DMS53 (cell line): ENCODE results near the gene DDR1.
"Not testable (repeated sequence)": the region's sequence is repeated elsewhere in the genome, so short reads cannot be mapped to it uniquely, and the experiment has no call there.

Source experiments
- DNase-seq: peaks from one replicate; lab custom pipeline; 2025; lab: John Stamatoyannopoulos, UW

Gene DDR1

DNA sequence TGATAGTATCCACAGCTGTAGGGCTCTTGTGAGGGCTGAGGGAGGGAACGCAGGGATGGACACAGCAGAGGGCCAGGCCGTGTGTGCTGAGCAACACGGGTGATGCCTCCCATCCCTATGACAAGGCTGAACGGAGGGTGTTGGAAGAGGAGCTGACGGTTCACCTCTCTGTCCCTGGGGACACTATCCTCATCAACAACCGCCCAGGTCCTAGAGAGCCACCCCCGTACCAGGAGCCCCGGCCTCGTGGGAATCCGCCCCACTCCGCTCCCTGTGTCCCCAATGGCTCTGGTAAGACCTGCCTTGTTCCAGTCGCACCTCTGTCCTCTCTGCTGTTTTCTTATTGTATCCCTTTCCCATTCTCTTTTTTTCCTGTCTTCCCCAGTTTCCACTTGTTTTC, 10.1 kb downstream of the DDR1 start:
- DNase-seq = no peak

DNA sequence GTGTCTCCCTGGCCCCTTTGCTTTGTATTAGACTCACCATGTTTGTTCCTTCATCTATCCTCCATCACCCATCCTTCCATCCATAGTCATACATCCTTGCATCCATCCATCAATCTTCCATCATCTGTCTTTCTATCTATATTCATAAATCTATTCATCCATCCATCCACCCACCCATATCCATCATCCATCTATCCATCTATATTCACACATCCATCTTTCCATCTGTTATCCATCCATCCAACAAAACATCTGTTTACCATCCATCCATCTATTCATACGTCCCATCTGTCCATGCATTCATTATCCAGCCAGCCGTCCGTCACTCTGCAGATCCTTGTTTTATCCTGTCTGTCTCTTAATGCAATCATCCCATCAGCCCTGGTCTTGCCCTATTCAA, 10.6 kb downstream of the DDR1 start:
- DNase-seq = no peak

DNA sequence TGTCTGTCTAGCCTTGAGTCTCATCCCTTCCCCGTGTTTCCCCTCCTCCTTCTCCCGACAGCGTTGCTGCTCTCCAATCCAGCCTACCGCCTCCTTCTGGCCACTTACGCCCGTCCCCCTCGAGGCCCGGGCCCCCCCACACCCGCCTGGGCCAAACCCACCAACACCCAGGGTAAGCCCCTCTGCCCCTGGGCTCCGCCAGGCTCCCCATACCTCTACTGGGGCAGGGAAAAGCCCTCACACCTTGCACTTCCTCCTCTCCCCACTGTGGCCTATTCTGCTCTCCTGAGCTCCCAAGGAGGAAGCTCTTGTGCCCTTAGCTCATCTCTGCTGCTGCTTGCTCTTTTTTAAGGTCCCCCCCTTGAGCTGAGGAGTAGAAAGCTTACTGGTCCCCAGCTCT, 11.0 kb downstream of the DDR1 start:
- no peak for DNase-seq

DNA sequence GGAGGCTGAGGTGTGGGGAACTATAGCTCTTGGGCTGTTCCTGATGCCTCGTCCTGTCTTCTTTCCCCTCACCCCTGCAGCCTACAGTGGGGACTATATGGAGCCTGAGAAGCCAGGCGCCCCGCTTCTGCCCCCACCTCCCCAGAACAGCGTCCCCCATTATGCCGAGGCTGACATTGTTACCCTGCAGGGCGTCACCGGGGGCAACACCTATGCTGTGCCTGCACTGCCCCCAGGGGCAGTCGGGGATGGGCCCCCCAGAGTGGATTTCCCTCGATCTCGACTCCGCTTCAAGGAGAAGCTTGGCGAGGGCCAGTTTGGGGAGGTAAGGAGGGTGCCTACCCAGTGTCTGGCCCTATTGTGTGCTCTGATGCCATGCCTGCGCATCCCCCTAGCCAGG, 12.2 kb downstream of the DDR1 start:
- DNase-seq = no peak

DNA sequence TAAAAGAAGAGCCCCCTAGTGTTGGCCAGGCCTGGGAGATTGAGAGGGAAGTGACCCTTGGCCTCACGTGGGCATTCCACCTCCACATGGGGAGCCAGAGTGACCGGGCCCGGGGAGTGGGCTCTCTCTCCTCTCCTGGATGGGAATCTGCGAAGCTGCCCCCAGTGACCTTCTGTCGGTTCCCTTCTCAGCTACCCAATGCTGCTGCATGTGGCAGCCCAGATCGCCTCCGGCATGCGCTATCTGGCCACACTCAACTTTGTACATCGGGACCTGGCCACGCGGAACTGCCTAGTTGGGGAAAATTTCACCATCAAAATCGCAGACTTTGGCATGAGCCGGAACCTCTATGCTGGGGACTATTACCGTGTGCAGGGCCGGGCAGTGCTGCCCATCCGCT, 13.6 kb downstream of the DDR1 start:
- DNase-seq = no peak

DNA sequence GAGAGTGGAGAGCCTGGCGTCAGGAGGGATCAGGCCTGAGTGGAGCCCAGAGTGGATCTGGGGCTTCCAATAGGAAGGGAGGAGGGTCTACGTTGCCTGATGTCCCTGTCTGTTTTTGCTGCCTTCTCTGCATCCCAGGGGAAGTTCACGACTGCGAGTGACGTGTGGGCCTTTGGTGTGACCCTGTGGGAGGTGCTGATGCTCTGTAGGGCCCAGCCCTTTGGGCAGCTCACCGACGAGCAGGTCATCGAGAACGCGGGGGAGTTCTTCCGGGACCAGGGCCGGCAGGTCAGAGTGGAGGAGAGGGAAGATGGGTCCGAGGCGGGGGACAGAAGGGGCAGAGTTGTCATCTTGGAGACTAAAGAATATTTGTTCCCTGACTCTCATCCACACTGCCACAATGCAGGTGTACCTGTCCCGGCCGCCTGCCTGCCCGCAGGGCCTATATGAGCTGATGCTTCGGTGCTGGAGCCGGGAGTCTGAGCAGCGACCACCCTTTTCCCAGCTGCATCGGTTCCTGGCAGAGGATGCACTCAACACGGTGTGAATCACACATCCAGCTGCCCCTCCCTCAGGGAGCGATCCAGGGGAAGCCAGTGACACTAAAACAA, 14.5 kb downstream of the DDR1 start:
- no peak for DNase-seq

DNA sequence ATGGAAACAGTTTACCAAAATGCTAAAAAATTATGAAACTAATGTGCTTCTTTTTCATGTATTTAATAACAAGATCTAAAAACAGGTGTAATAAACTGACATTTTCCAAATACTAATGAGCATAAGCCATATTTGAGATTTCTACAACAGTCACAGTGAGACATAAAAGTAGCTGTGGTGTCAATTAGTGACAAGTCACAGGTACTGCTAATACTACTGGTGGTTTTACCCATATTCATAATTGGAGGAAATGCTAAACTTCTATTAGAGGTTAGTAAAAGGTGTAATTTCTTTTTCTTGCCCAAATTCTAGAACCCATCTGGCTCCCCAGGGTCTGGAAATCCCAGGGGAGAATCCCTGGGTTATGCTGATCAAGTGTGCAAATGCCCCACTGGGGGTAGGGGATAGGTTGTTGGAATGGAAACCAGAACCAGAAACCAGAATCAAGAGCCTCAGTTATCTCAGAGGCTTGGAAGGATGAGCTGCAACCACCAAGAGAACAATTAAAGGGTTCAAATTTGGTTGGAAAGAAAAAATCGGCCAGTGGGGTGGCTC, 16.6 kb downstream of the DDR1 start:
- DNase-seq = no peak

DNA sequence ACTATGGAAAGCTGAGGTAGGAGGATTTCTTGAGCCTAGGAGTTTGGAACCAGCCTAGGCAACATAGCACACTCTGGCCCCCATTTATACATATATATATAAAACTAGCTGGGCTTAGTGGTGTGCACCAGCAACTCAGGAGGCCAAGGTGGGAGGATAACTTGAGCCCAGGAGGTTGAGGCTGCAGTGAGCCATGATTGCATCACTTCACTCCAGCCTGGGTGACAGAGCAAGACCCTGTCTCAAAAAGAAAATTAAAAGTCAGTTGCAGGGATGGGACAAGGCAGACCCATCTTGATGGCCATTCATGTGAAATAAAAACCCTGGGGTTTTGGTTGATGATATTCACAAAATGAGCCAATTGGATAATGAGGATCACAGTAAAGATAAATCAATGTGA, 17.1 kb downstream of the DDR1 start:
- DNase-seq = no peak

DNA sequence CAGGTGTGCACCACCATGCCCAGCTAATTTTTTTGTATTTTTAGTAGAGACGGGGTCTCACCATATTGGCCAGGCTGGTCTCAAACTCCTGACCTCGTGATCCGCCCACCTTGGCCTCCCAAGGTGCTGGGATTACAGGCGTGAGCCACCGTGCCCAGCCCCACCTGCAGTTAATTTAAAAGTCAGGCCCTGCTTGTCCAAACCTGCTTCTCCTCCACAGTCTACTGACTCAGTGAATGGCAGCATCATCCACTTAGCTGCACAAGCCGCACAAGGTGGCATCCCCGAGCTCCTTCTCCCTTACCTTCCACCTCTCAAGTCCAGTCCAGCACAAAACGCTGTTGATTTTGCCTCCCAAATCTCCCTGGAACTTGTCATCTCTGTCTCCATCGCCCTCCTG, 17.9 kb downstream of the DDR1 start:
- not testable (repeated sequence) for DNase-seq

DNA sequence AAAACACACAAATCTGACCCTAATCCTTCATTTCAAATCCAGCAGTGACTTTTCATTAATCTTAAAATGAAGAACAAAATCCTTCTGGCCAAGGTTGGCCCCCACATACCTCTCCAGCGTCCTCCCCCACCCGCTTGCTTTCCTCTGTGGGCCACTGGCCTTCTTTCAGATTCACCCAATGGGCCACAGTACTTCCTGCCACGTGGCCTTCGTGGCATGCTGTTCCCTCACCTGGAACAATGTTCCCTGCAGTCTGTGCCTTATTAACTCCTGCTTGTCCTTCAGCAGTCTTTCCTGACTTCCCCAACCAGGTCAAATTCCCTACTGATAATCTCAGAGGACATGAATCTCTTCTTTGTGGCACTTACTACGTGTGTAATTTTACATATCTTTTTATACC, 18.4 kb downstream of the DDR1 start:
- no peak for DNase-seq

DNA sequence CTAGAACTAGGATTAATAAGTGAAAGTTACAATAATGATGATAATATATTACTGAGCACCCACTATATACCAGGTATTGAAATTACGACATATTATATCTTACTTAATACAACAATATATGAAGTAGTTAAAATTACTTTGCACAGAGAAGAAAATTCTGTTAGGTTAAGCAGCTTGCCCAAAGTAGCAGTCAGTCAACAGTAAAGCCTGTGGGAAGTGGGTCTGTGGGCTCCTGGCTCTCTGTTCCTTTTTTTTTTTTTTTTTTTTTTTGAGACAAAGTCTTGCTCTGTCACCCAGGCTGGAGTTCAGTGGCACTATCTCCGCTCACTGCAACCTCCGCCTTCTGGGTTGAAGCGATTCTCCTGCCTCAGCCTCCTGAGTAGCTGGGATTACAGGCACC, 18.9 kb downstream of the DDR1 start:
- no peak for DNase-seq

DNA sequence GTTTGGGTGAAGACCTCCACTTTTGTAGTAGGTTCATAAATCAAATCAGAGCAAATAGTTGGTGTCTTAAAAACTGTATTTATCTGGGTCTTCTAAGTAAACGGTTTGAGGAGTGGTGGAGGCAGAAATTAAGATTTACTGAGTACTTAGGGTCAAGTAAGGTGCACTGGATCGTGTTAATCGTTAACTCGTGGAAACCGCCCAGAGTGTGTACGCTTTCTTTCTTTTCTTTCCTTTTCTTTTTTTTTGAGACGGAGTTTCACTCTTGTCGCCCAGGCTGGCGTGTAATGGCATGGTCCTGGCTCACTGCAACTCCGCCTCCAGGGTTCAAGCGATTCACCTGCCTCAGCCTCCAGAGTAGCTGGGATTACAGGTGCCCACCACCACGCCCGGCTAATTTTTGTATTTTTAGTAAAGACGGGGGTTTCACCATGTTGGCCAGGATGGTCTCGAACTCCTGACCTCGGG, 23.0 kb downstream of the DDR1 start:
- peak; percentile 54 for DNase-seq

DNA sequence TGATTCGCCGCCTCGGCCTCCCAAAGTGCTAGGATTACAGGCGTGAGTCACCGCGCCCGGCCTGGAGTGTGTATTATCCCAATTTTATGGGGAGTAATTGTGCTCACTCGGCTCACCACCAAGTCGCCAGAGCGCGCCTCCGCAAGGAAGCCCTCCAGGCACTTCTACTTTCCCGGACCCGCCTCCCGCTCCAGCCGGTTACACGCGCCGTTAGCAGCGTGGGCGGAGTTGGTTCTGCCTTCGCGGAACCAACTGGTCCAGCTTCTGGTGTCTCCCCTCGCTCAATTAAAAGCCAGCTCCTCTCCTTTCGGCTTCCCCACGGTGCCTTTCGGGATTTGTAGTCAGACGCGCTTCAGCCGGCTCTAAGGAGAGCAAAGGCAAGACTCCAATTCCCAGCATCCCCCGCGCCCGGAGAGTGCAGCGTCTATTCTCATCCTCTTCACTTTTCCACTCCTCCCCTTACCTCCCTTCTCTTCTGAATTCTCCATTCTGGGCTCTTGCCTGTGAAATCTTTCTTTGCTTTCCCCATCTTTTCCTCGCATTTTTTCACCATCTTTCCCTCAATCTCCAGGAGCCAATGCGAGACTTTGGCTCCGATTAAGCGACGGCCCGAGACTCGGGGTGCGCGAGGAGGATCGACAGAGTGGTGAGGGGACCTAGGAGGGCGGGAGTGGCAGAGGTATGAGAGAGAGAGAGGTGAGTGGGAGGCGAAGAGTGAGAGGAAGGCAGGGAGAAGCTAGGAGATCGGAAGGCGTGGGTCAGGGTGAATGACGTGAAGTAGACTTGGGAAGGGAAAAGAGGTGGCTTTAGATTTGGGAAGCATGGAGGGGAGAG, 23.7 kb downstream of the DDR1 start, which contains the start of gene GTF2H4:
Gene GTF2H4, plus strand, starts transcription at position 450 of the 834 bp plus-strand sequence.
- peak; percentile 99 for DNase-seq

DNA sequence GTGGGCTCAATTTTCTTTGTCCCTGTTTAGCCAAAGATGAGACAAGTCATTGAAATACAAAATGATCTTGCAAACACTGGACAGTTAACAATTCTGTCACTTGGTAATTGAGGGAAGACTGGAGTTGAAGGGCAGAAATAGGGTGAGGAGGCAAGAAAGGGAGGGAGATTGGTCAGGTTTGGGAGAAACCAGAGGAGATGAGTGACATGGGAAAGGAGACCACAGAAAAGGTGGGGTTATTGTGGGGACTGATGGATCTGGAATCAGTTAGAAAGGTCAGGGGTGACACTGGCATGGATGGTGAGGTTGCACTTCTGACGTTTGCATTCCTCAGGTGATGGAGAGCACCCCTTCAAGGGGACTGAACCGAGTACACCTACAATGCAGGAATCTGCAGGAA, 24.4 kb downstream of the DDR1 start:
- DNase-seq = no peak

DNA sequence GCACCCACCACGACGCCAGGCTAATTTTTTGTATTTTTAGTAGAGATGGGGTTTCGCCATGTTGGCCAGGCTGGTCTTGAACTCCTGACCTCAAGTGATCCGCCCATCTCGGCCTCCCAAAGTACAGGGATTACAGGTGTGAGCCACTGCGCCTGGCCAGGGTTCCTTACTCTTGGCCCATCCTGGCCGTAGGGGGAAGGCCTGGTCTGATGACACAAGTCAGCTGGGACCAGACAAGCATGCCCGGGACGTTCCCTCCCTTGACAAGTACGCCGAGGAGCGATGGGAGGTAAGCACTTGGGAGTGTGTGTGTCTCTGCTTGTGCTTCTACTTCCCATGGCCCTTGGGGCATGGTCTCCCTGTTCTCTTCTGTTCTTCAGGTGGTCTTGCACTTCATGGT, 26.2 kb downstream of the DDR1 start:
- not testable (repeated sequence) for DNase-seq

DNA sequence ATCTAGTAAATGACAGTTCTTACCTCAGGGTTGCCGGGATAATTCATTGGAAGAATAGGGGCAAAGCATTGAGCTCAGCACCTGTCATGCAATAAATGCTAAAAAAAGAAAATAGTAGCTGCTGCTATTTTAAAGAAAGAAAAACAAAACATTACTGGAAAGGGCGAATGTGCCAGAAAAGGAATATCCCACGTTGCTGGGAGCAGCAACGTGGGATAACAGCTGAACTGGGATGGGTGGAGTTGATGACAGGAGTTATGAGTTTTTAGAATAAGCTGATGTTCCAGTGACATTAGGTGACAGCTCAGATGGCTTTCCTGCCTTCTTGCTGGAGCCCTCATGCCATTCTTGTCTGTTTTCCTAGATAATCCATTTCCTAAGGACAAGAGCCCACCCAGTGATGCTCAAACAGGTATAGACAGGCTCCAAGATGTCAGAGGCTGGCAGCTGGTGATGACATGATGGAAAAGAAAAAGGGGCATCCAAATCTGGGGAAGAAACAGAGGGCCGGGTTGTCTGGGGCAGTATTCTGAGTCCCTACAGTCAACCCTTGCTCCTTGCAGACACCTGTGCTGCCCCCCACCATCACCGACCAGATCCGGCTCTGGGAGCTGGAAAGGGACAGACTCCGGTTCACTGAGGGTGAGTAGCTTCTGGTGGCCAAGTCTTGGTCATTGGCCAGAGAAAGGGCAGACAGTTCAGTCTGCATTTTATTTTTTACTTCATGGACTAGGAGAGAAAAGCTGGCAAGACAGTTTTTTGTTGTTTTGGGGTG, 28.6 kb downstream of the DDR1 start:
- DNase-seq = no peak

DNA sequence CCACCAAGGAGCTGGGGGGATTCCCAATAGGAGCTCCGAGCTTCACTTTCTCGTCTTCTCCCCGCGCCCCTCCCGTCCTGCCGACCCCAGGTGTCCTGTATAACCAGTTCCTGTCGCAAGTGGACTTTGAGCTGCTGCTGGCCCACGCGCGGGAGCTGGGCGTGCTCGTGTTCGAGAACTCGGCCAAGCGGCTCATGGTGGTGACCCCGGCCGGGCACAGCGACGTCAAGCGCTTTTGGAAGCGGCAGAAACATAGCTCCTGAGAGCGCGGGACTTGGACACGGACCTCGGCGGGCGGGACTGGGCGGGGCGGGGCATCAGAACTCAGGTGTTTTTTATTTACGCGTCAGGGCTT, 29.4 kb downstream of the DDR1 start:
- DNase-seq = no peak

DNA sequence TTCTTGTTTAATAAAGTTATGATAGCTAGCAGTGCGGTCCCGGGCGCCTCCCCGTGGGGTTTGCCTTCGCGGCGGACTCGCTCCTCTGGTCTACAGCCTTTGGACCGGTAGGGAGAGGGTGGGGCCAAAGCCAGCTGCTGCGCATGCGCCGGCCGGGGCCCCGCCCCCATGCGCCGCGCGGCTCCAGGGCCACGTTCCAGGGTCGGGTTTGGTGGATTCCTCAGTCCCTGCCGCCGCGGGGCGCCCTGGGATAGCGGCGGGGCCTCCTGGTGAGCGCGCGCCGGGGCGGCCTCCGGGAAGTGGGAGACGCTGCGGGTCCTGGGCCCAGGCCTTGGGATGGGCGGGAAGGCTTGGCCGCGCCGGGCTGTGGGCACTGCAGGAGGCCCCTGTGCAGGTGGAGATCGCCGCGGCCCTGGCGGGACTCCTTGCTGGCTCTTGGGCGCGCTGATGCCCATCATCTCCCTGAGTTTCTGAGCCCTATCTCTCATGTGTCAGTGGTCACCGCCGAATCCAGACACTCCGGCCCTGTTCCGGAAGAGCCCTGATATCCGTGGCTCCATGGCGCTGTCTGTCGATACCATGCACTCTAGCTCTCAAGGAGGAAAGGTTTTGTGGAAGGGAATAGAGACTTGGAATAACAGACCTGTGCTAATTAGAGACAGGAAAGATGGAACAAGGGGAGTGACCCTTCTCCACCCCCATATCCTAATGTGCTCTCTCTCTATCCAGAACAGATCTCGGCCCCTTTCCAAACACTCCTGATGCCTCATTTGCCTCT, 29.9 kb downstream of the DDR1 start, which contains the start of gene VARS2:
Gene VARS2, plus strand, starts transcription at position 163 of the 778 bp plus-strand sequence. Its CDS starts 599 bp downstream, at position 762.
- peak; percentile 96 for DNase-seq

DNA sequence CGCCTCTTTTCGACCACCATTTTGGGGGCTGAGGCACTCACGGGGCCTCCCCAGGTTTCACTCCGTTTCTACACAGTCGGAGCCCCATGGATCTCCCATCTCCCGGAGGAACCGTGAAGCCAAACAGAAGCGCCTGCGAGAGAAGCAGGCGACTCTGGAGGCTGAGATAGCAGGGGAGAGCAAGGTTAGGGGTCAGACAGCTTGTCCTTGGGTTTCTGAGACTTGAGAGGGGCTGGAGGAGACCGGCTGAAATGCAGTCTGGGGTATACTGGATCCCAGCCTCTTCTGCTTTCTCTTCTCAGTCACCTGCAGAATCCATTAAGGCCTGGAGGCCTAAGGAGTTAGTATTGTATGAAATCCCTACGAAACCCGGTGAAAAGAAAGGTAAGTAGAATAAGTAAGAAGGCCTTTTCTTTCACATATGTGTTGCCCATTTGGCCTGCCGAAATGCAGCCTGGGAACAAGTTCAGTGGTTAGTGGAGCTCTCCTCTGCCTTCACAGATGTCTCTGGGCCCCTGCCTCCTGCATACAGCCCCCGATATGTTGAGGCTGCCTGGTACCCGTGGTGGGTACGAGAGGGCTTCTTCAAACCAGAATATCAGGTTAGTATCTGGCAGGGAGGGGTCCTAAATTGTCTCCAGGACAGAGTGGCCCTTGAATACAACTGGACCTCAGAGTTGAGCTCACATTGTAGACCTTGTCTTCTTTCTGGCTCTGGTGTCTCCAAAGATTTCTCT, 30.7 kb downstream of the DDR1 start:
- peak; percentile 54 for DNase-seq

DNA sequence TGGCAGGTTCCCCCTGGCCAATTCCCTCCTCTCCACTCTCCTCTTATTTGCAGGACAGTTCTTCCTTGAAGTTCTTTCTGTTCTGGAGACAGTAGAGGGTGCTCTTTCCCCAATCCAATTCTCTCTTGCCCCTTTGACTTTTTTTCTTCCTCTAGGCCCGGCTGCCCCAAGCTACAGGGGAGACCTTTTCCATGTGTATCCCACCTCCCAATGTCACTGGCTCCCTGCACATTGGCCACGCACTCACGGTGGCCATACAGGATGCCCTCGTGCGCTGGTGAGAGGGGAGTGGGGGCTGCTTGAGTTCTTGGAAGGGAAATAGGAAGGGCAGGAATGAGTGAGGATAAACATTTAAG, 31.2 kb downstream of the DDR1 start:
- peak; percentile 82 for DNase-seq

DNA sequence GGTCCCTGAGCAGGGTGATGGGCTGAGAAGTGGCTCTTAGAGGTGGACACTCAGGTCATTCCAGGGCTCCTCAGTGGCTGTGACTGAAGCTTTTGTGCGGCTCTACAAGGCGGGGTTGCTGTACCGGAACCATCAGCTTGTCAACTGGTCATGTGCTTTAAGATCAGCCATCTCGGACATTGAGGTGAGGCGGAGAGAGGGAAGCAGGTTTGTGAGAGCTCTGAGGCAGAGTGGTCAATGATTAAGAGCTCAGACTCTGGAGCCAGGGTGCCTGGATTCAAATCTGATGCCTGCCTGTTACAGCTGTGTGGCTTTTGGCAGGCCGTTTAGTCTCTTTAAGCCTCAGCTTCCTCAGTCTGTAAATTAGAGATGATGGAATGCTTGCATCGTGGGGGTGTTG, 32.7 kb downstream of the DDR1 start:
- DNase-seq = no peak
